ENCODE data around the gene SNED1. TPM values are rescaled to one million over a fixed set of nuclear protein-coding genes. Genes with fewer than 3 reads are reported as not detected.

Gene SNED1
- total RNA-seq, 1 donor from 2014 or later = 3.9 TPM

DNA sequence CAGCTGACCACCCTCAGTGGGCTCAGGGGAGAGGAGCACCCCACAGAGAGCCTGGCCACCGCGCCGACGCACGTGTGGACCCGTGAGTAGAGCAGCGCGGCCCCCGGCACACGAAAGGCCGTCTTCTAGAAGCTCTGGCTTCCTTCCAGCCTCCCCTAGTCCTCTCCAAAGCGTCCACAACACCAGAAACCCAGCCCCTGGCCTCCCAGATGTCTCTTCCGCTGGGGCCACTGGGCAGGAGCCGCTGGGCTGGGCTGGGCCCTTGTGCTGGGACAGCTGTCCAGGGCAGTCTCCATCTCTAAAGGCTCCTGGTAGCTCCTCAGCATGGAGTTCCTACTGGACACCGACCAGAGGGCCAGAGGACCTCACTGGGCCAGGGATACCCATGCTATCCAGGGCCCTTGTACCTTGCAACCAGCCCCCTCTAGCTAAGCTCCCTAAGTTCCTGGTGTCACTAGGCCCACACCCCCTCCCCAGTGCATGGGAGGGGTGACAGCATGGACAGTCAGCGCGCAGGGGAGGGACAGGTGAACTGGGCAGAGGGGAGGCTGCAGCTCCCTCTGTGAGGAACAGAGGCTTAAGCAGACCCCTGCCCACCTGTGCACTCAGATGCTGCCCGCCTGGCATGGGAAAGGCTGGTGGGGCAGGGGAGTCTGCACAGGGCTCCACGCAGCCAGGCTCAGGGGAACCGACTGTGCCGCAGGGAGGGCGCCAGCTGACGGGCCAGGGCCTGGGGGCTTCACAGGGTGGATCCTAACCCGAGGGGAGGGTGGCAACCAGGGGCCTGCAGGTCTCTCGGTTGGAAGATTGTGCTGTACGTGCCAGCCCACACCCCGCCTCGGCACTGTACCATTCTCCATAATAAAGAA lies 70.8 kb downstream of the SNED1 start:
- ATAC-seq = no peak

DNA sequence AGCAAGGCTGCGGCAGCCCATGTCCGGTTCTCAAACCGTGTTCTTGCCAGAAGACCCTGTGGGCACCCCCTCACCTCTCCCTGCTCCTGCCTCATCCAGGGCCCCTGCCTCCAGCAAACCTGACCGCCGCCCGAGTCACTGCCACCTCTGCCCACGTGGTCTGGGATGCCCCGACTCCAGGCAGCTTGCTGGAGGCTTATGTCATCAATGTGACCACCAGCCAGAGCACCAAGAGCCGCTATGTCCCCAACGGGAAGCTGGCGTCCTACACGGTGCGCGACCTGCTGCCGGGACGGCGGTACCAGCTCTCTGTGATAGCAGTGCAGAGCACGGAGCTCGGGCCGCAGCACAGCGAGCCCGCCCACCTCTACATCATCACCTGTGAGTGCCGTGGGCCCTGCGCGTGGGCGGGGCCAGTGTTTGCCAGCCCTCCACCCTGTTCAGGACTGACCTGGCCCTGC lies 71.4 kb downstream of the SNED1 start:
- no peak for ATAC-seq

DNA sequence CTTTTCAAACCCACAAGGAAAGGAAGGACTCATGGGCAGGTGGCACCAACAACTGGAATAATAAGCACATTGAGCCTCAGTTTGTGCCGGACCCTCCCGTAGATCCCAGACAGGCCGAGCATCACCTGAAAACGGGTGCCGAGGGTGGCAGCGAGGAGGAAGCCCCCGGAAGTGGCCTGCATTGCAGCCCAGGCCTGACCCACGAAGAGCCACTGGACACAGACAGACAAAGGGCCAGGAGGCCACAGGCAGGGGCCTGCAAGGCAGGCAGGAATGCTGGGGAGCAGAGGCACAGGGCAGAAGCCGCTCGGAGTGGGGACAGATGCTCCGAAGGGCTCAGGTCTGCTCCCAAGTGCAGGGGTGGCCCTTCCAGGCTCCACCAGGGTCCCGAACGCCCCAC lies 71.9 kb downstream of the SNED1 start:
- ATAC-seq = no peak

DNA sequence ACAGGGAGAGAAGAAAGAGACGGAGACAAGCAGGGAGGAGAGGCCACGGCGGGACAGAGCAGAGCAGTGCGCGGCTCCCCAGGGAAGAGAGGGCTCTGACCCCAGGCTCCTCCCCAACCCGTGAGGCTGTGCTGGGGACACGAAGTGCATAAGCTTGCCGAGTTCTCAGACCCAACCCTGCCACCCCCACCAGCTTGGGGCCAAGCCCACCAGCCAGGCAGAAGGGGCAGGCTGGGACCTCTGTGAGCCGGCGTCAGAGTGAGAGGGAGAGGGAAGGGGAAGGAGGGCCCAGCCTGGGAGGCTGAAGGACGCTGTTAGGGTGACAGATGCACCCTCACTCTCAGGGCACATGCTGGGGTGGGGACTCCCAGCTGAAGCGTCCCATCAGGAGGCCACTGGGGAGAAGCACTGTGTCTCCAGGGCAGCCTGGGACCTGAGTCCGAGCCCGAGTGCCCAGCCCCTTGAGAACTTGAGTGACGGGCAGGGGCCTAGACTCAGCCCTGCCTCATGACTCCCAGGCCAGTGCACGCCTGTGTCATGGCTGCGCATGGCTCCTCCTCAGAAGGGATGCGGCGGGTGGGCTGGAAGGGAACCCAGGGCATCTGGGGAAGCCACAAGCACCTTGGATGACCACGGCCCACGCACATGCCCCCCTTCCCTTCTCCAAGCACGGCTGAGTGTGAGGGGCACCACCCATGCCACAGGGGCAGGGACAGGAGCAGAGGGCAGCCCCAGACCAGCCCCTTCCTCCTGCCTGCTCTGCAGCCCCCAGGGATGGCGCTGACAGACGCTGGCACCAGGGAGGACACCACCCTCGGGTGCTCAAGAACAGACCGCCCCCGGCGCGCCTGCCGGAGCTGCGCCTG lies 72.6 kb downstream of the SNED1 start:
- ATAC-seq = no peak

DNA sequence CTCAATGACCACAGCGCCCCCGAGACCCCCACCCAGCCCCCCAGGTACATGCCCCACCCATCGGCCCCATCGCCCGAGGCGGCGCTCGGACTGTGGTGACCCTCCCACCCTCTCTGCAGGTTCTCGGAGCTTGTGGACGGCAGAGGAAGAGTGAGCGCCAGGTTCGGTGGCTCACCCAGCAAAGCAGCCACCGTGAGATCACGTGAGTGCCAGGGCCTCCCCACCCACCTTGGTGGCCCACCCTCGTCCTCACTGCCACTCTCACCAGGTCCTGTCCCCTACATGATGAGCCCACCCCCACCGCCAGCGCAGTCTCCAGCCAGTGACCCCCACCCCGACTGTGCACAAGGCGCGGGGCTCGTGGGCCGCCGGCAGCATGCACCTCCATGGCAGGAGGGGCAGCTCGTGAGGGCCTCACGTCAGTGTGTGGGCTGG lies 73.3 kb downstream of the SNED1 start:
- ATAC-seq = no peak

DNA sequence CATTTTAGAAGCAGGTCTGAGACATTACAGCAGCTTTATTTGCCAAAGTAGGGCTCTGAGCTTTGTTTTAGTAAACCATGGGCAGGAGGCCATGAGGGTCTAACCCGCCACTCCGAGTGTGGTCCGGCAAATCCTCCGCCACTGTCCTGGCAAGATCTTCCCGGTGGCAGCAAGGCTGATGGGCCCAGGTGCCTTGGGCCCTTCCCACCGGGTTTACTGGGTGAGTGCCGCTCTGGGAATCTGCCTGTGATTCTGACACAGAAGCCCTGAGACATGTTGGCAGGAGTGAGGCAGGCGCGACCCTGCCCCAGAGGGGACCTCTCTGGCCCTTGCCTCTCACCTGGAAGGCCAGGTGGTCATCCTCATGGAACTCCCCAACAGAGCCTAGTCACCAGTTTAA lies 73.7 kb downstream of the SNED1 start:
- ATAC-seq = no peak

DNA sequence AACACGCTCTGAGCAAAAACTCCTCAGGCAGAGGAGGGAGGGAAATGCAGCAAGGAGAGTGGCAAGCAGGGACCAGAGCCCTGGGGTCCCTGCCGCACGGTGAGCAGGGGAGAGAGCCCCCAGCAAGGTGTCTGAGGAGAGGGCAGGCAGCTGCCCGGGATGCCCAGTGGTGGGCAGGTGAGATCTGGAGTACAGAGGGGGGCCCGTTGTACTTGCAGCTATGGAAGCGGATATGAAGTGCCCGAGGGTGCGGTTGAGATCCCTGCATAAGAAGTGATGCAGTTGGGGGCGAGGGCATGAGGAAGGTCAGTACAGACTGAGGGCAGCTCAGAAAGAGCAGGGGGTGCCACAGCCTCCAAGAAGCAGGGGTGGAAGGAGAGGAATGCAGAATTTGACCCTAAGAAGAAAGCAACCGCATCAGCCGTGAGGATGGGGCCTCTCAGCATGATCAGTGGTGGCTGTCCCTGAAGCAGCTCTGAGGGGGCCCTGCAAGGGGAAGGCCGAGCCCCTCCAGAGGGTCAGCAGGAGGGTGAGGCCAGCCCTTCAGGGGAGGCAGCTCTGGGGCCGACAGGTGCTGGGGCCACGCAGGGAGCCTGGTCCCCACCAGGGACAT lies 74.2 kb downstream of the SNED1 start:
- ATAC-seq = no peak

DNA sequence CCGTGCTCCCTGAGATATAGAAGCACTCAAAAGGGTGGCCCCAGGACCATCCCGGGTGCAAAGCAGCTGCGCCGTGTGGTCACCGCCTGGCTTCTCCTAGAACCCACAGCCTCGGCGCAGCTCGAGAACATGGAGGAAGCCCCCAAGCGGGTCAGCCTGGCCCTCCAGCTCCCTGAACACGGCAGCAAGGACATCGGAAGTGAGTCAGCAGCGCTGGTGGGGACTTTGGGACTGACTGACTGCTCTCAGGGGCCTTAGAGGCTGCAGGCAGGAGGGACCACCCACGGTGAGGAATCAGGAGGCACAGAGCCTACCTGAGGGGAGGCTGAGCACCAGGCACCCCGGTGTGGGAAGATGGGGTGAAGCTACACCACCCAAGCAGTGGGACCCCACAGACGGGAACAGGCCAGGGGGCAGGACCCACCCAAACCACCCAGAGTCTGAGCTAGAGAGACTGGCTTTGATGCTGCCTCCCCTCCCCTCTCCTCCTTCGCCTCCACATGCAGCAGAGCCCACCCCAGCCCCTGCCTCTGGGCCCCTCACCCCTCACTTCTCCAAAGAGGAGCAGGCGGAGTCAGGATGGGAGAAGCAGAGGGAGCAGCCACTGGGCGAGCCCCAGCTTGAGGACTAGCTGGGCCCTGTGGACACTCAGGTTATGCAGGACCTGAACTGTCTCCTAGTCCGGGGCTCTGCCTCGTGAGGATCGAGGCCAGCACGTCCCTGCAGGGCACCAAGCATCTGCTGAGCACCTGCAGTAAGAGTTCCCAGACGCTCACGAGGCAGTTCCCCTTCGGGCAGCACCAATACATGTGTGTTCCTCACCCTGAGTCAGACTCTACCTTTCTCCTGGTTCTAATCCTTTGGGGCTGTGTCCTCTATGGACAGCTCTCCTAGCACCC lies 75.0 kb downstream of the SNED1 start:
- ATAC-seq = peak; percentile 75

DNA sequence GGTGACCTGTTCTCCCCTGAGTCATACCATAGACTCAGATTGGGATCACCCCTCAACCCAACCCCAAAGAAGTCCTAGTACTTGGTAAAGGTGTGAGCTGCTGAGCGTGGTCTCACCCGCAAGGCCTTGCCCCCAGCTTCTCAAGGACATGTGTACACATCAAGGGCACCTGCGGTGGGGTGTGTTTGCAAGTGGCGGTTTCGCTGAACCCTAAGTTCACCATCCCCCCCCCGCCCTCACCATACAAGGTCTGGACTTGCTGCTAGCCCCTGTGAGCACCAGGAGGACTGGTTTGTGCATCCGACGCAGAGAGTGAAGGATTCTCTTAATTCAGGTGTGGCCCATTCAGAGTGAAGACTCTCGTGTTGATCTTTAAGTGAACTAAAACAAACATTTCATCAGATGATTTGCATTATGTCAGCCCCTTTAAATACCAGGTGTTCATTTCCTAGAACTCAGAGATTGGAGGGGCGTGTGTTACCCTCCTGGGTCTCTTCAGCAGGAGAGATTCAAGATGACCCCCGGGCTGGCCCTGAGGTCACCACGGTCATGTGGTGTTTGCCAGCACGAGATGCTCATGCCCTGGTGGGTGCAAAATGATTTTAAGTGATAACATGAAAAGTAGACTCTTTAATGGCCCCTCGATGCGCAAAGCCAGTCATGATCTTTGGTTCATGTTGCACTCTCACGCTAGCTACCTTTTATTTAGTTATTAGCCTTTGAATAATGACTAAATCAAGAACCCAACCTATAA lies 75.8 kb downstream of the SNED1 start:
- ATAC-seq = no peak

DNA sequence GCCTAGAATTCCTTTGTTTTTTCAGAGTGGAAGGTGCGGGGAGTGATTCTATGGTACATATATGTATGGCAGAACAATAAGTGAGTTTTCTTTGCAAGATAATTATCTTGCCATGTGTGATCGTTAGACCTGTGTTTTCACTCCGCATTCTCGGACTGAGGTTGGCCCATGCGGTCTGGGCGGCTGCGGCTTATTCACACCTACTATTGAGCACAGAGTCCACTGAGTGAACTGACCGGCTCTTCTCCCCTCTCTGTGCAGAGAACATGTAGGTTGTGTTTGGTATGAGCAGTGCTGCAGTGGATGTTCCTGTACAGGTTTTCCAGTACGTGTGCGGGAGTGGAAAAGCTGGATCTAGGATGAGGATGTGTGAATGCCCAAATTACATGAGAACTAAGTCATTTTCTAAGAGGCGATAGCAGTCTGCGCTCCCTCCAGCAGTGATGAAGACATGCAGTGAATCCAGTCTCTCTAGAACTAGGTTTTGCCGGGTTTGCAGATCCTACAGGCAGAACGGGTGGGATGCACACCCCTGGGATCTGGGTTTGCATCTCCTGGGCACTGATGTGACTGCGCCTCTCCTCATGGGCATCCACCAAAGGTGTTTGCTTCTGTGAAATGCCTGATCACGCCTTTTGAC lies 76.6 kb downstream of the SNED1 start:
- ATAC-seq = no peak

DNA sequence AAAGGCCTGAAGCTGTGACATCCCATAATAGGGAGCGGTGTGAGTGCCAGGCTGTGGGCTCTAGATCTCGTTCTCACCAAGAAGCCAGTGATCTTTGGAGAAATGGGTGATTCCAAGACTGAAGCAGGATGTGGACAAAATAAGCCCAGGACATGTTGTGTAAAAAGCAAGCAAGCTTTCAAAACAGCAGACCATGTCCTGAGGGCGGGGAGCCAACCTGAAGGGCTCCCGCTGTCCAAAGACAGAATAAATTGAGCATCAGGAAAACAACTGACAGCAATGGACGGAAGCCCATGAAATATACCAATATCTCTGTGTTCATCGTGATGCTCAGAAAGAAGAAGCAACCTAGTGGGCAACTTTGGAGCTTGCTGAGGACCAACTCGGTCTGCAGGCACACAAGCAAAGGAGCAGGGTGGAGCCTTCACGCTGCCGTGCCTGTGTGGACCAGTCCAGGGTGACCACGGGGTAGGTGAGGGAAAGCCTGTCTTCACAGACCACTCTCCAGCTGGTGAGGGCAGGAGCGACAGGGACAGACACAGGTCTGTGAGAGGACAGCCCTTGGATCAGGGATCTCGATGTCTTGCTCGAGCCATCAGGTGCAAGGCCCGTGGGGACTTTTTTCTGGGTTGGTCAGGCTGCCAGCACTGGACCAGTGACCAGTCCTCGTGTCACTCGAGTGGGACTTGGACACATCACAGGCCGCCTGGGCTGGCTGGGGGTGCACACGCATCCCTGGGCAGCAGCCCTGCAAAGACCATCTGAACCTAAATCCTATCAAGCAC lies 82.2 kb downstream of the SNED1 start:
- ATAC-seq = peak; percentile 26

DNA sequence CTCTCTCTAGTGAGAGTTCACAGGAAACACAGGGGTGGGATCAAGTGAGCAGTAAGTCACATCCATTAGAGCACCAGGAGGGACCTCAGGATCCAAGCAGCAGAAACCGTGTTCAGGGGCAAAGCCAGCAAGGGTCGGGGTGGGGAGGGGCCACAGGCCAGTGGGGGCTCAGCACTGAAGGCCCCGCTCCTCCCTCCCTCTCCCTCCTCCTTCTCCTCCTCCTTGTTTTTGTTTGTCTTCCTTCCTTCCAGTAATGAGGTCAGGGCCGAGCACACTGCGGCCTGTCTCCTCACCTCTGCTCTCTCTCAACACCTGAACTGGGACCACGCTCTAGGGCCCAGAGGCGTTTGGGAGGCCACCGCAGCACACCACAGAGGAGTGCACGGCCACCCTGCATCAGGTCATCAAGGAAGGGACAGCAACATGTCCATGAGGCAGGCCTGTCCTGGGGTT lies 82.8 kb downstream of the SNED1 start:
- ATAC-seq = peak; percentile 20

DNA sequence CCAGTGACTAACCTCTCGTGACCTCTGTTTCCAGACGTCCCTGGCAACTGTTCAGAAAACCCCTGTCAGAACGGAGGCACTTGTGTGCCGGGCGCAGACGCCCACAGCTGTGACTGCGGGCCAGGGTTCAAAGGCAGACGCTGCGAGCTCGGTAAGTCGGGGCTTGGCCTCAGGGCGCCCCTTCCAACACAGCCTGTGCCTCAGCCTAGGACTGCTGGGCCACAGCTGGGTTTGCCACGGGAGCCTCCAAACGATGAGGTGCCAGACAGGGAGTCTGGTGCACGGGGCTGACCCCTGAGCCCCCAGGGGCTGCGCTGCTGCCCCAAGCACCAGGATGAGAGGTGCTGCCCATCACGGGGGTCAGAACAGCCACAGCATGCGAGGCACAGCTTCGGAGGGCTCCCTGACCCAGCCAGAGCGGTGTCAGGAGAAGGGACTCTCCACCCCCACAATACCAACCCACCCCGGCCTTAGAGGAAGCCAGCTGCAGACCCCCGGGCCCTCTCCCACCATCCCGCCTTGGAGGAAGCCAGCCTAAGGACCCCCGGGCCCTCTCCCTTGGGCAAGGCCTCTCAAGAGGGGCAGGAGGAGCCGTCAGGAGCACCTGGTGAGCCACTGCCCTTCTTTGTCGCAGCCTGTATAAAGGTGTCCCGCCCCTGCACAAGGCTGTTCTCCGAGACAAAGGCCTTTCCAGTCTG lies 83.4 kb downstream of the SNED1 start:
- peak; percentile 61 for ATAC-seq

DNA sequence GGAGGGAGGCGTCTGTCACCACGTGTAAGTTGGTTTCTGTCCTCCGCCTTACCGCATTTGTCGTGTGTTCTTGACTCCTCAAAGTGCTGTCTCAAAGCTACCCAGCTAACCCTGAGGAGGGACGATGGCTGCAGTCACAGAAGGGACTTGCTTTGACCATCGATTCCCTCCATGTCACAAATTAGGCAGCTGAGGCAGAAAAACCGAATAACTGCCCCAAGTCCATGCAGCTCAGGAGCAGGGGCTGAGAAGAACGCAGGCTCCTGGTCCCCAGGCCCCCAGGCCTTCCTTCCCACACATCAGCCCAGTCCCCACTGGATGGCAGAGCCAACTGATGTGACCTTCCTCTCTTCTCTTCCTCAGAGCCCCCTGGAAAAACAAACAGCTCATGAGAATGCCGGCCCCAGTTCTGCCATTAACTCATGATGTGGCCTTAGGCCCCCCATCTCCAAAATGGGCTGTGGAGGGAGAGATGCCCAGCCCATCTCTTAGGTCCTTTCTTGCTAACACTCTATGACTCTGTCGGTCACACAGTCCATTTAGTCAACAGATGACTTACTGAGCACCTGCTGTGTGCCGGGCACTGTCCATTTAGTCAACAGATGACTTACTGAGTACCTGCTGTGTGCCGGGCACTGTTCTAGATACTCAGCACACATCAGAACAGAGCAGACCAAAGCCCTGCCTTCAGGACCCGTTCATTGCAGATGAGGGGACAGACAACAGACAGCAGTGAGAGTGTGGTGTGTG lies 84.1 kb downstream of the SNED1 start:
- no peak for ATAC-seq

DNA sequence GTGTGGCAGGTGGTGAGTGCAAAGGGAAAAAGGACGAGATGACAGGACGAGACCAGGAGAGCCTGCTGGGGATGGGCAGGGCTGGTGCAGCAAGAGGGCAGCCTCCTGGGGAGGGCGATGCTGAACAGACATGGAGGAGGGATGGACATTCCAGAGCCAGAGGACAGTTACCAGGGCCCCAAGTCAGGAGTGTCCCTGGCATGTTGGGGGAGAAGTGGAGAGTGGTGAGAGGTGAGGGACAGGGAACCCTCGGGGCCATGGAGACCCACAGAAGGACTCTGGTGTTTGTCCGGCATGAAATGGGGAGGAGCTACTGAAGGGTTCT lies 84.6 kb downstream of the SNED1 start:
- no peak for ATAC-seq

DNA sequence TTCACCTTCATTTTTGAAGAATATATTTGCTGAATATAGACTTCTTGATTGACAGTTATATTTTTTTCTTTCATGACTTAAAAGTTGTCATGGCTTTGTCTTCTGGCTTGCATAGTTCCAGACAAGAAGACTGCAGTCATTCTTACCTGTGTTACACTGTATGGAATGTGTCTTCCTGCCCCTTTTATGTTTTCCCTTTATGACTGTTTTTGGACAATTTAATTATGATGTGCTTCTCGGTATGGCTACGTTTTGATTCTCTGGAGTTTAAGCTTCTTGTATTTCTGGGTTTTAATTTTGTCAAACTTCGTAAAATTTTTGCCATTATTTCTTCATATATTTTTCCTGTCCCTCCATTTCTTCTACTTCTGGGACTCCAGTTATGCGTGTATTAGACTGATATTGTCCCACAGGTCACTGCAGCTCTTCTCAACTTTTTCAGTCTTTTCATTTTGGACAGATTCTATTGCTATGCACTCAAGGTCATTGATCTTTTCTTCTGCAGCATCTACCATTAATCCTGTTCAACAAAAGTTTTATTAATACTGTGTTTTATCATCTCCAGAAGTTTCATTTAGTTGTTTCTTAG lies 86.5 kb downstream of the SNED1 start:
- ATAC-seq = no peak

DNA sequence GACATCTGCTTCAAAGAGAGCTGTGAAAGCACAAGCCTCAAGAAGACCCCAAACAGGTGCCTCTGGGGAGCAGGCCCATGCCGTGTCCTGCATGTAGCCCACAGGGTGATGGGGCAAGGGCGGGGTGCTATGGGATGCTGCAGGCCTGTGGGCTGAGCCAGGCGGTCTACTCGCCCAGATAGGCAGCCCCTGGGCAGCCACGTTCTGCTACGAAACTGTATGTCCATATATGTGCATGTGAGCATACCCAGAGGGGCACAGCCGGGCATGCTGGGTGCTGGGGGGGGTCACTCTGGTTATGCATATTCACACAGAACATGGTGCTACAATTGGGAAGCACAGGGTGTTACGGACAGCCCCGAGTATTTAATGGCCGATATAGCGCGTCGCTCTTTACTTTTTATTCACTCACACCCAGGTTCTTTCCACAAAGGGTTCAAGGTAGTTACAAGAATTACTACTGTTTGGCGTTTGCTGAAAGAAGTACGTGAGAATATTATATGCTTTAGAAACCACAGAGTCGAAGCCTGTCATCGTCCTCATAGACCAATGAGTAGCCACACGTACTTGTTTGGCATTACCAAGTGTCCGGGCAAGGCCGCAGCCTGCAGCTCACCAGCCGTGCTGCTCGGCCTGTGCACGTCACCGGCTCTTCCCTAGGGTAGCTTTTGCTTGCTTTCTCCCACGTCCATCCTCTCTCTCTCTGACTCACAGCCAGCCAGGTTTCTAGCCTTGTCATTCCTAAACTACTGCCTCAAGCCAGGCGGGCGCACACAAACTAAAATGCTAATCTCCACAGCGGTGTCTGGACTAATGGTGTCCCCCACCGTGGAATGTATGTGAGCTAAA lies 89.2 kb downstream of the SNED1 start:
- no peak for ATAC-seq

Data from esophagus mucosa (tissue), 1 donor.